Naive thymus-derived CD8-positive, alpha-beta T cell (primary cell): ENCODE results near the gene NKIRAS2. TPM values are rescaled to one million over a fixed set of nuclear protein-coding genes. Genes with fewer than 3 reads are reported as not detected.
A peak's percentile ranks its signal among the peaks of the same experiment; 100 is the strongest.

Source experiments
- ATAC-seq, 2 donors: fragments of 150-1000 bp; cut with Tn5 transposase in 1 of 2; sonication (Bioruptor Pico), chemical (Tn5 transposase) in 1 of 2; 1 replicate in 1 of 2; 2 replicates in 1 of 2; pipeline ENCODE4 v1.10.0; 2021; ENCODE audit warnings: mild to moderate bottlenecking in 2 of 2, moderate library complexity in 2 of 2
- POLR2A ChIA-PET: fragments of 350-600 bp; sonication (Branson Sonifier 250); formaldehyde crosslinking; loops from one replicate; lab custom pipeline; 2021; ENCODE audit warnings: antibody characterized with exemption; lab: Charles Lee
- DNase-seq, 10 donors: peaks; one replicate each; pipeline versions ENCODE4 v3.0.0 to v3.0.0-alpha.2; 2020 to 2022
- H3K27ac Mint-ChIP-seq, 10 donors: one replicate each; pipeline ENCODE4 v1.8.0; 2020 to 2022; ENCODE audit warnings: mild to moderate bottlenecking in 10 of 10, mixed read lengths in 10 of 10, moderate library complexity in 4 of 10, inconsistent platforms in 1 of 10
- H3K27me3 Mint-ChIP-seq, 5 donors: one replicate each; pipeline ENCODE4 v1.8.0; 2021 to 2022; ENCODE audit warnings: mixed read lengths in 5 of 5
- H3K36me3 Mint-ChIP-seq, 3 donors: one replicate each; pipeline ENCODE4 v1.8.0; 2020 to 2022; ENCODE audit warnings: mixed read lengths in 3 of 3, mild to moderate bottlenecking in 2 of 3, inconsistent platforms in 1 of 3
- H3K4me1 Mint-ChIP-seq, 4 donors: one replicate each; pipeline ENCODE4 v1.8.0; 2021 to 2022; ENCODE audit warnings: mixed read lengths in 4 of 4
- H3K4me3 Mint-ChIP-seq, 10 donors: one replicate each; pipeline ENCODE4 v1.8.0; 2020 to 2022; ENCODE audit warnings: mild to moderate bottlenecking in 10 of 10, mixed read lengths in 10 of 10, moderate library complexity in 6 of 10, inconsistent platforms in 1 of 10
- H3K9me3 Mint-ChIP-seq, 9 donors: one replicate each; pipeline ENCODE4 v1.8.0; 2020 to 2022; ENCODE audit warnings: mixed read lengths in 9 of 9, mild to moderate bottlenecking in 3 of 9, inconsistent platforms in 1 of 9, moderate library complexity in 1 of 9
- polyA plus RNA-seq, 3 donors: library from polyadenylated mRNA; unstranded; fragments of 300-500 nt; fragmentation: Illumina TruSeq; gene quantifications; one replicate each; pipeline ENCODE4 v1.2.3, GENCODE V29; 2021
- total RNA-seq, 8 experiments: library from RNA in 2 of 8; stranded (reverse) in 2 of 8; gene quantifications; one replicate each; pipeline ENCODE4 v1.2.3 and lab custom pipeline; 2021 to 2026

The NKIRAS2 gene
- total and polyA plus RNA-seq, 5 experiments from 2014 or later: 19.1 to 30.2 (median 20.5) TPM

- POLR2A ChIA-PET: no interaction called here
- Mint-ChIP-seq H3K36me3 (peaks cover 4 to 93% (median 20%) of the 10 kb centered on the region in 3 donors), H3K4me1 (no peaks in the 10 kb centered on the region), H3K27ac (peak overlapping the region in 5 of 10 donors; percentile 34 to 80 (median 66)), H3K9me3 (no peaks in the 10 kb centered on the region), H3K4me3 (no peak overlapping the region), H3K27me3 (no peaks in the 10 kb centered on the region)
- DNase-seq (no peak), ATAC-seq (no peak)
Observed at GRCh38 chr17:41982026-41982760, 37.7 kb upstream of the NKIRAS2 start.

GRCh38 chr17:41984454-41984853 is 35.4 kb upstream of the NKIRAS2 start:
- POLR2A ChIA-PET: no interaction called here
- Mint-ChIP-seq H3K27ac (no peak overlapping the region), H3K9me3 (no peaks in the 10 kb centered on the region), H3K4me3 (no peak overlapping the region), H3K36me3 (peaks cover 4 to 97% (median 27%) of the 10 kb centered on the region in 3 donors), H3K27me3 (no peaks in the 10 kb centered on the region), H3K4me1 (no peaks in the 10 kb centered on the region)
- DNase-seq (no peak), ATAC-seq (no peak)

GRCh38 chr17:41985919-41986318 is 34.0 kb upstream of the NKIRAS2 start:
- no peak for DNase-seq
- H3K36me3 Mint-ChIP-seq: peaks cover 4 to 97% (median 24%) of the 10 kb centered on the region in 3 donors
- POLR2A ChIA-PET: no interaction called here

GRCh38 chr17:41986634-41987033 is 33.3 kb upstream of the NKIRAS2 start:
- H3K36me3 Mint-ChIP-seq: peaks cover 2 to 97% (median 22%) of the 10 kb centered on the region in 3 donors
- H3K4me3 Mint-ChIP-seq: no peak overlapping the region
- no peaks in the 10 kb centered on the region for H3K4me1 Mint-ChIP-seq
- DNase-seq (no peak), ATAC-seq (no peak)
- POLR2A ChIA-PET: no interaction called here
- no peaks in the 10 kb centered on the region for H3K27me3 Mint-ChIP-seq
- no peaks in the 10 kb centered on the region for H3K9me3 Mint-ChIP-seq
- peak overlapping the region in 1 of 10 donors; percentile 13 for H3K27ac Mint-ChIP-seq

More at GRCh38 chr17:41985919-41986318, 34.0 kb upstream of the NKIRAS2 start:
- Mint-ChIP-seq H3K4me1 (no peaks in the 10 kb centered on the region), H3K27me3 (no peaks in the 10 kb centered on the region), H3K9me3 (no peaks in the 10 kb centered on the region), H3K4me3 (no peak overlapping the region), H3K27ac (peak overlapping the region in 2 of 10 donors; percentile 13 to 67)
- ATAC-seq: no peak

GRCh38 chr17:41987642-41988041 is 32.2 kb upstream of the NKIRAS2 start:
- Mint-ChIP-seq H3K27me3 (no peaks in the 10 kb centered on the region), H3K36me3 (peaks cover 0 to 97% (median 18%) of the 10 kb centered on the region in 3 donors), H3K9me3 (no peaks in the 10 kb centered on the region), H3K27ac (peak overlapping the region in 4 of 10 donors; percentile 11 to 53 (median 27)), H3K4me3 (no peak overlapping the region), H3K4me1 (no peaks in the 10 kb centered on the region)
- no peak for DNase-seq
- POLR2A ChIA-PET: no interaction called here
- no peak for ATAC-seq

GRCh38 chr17:41988418-41988817 is 31.5 kb upstream of the NKIRAS2 start:
- Mint-ChIP-seq H3K9me3 (no peaks in the 10 kb centered on the region), H3K4me3 (no peak overlapping the region), H3K4me1 (no peaks in the 10 kb centered on the region), H3K27ac (peak overlapping the region in 3 of 10 donors; percentile 3 to 73 (median 22)), H3K36me3 (peaks cover 0 to 97% (median 19%) of the 10 kb centered on the region in 3 donors), H3K27me3 (no peaks in the 10 kb centered on the region)
- POLR2A ChIA-PET: no interaction called here
- no peak for DNase-seq
- no peak for ATAC-seq

- no peak for ATAC-seq
- no peak overlapping the region for H3K27ac Mint-ChIP-seq
- DNase-seq: no peak
- H3K4me1 Mint-ChIP-seq: no peaks in the 10 kb centered on the region
- no peaks in the 10 kb centered on the region for H3K27me3 Mint-ChIP-seq
- H3K9me3 Mint-ChIP-seq: no peaks in the 10 kb centered on the region
- H3K36me3 Mint-ChIP-seq: peaks cover 0 to 99% (median 15%) of the 10 kb centered on the region in 3 donors
- H3K4me3 Mint-ChIP-seq: no peak overlapping the region
- POLR2A ChIA-PET: interaction anchor here (0.5 kb wide), 1 partner anchor 13 kb away, joined by 3 read pairs; no protein-coding TSS in a partner anchor
Observed at GRCh38 chr17:41989702-41990419, 30.0 kb upstream of the NKIRAS2 start.

GRCh38 chr17:41992576-41992975 is 27.3 kb upstream of the NKIRAS2 start:
- POLR2A ChIA-PET: no interaction called here
- peaks cover 0 to 100% (median 13%) of the 10 kb centered on the region in 3 donors for H3K36me3 Mint-ChIP-seq

GRCh38 chr17:41996855-41997164 is 23.1 kb upstream of the NKIRAS2 start:
- no peak for ATAC-seq

More at GRCh38 chr17:41992576-41992975, 27.3 kb upstream of the NKIRAS2 start:
- DNase-seq (no peak), ATAC-seq (no peak)
- no peaks in the 10 kb centered on the region for H3K9me3 Mint-ChIP-seq
- H3K27ac Mint-ChIP-seq: no peak overlapping the region
- no peak overlapping the region for H3K4me3 Mint-ChIP-seq
- H3K4me1 Mint-ChIP-seq: peaks cover 0 to 8% (median 1%) of the 10 kb centered on the region in 4 donors
- no peaks in the 10 kb centered on the region for H3K27me3 Mint-ChIP-seq

GRCh38 chr17:41998497-41998896 is 21.4 kb upstream of the NKIRAS2 start:
- DNase-seq: no peak
- no peaks in the 10 kb centered on the region for H3K9me3 Mint-ChIP-seq
- peaks cover 0 to 98% (median 10%) of the 10 kb centered on the region in 3 donors for H3K36me3 Mint-ChIP-seq
- H3K4me1 Mint-ChIP-seq: peaks cover 7 to 11% (median 9%) of the 10 kb centered on the region in 4 donors
- no peak overlapping the region for H3K4me3 Mint-ChIP-seq
- POLR2A ChIA-PET: no interaction called here
- no peak overlapping the region for H3K27ac Mint-ChIP-seq
- no peaks in the 10 kb centered on the region for H3K27me3 Mint-ChIP-seq
- ATAC-seq: no peak

More at GRCh38 chr17:41996855-41997164, 23.1 kb upstream of the NKIRAS2 start:
- no peak for DNase-seq
- peaks cover 0 to 98% (median 13%) of the 10 kb centered on the region in 3 donors for H3K36me3 Mint-ChIP-seq
- no peak overlapping the region for H3K4me3 Mint-ChIP-seq
- H3K9me3 Mint-ChIP-seq: no peaks in the 10 kb centered on the region
- peak overlapping the region in 2 of 10 donors; percentile 33 to 78 for H3K27ac Mint-ChIP-seq
- POLR2A ChIA-PET: interaction anchor here (0.7 kb wide), 1 partner anchor 281 kb away, joined by 4 read pairs; no protein-coding TSS in a partner anchor
- peaks cover 0 to 8% (median 1%) of the 10 kb centered on the region in 4 donors for H3K4me1 Mint-ChIP-seq
- H3K27me3 Mint-ChIP-seq: no peaks in the 10 kb centered on the region

GRCh38 chr17:42000413-42001133 is 19.3 kb upstream of the NKIRAS2 start:
- peaks cover 12 to 28% (median 25%) of the 10 kb centered on the region in 4 donors for H3K4me1 Mint-ChIP-seq
- no peaks in the 10 kb centered on the region for H3K27me3 Mint-ChIP-seq
- ATAC-seq: no peak
- DNase-seq: no peak
- peak overlapping the region in 3 of 10 donors; percentile 21 to 44 (median 27) for H3K27ac Mint-ChIP-seq
- no peaks in the 10 kb centered on the region for H3K9me3 Mint-ChIP-seq
- no peak overlapping the region for H3K4me3 Mint-ChIP-seq
- peaks cover 0 to 78% (median 7%) of the 10 kb centered on the region in 3 donors for H3K36me3 Mint-ChIP-seq
- POLR2A ChIA-PET: no interaction called here

- ATAC-seq (no peak), DNase-seq (no peak)
- H3K9me3 Mint-ChIP-seq: no peaks in the 10 kb centered on the region
- H3K4me3 Mint-ChIP-seq: no peak overlapping the region
- POLR2A ChIA-PET: no interaction called here
- no peaks in the 10 kb centered on the region for H3K27me3 Mint-ChIP-seq
- peaks cover 9 to 26% (median 22%) of the 10 kb centered on the region in 4 donors for H3K4me1 Mint-ChIP-seq
- H3K27ac Mint-ChIP-seq: peak overlapping the region in 2 of 10 donors; percentile 15 to 41
- peaks cover 0 to 66% (median 7%) of the 10 kb centered on the region in 3 donors for H3K36me3 Mint-ChIP-seq
Observed at GRCh38 chr17:42001729-42002128, 18.2 kb upstream of the NKIRAS2 start.
